GM23338 (cell line): ENCODE data around the gene SORCS3. TPM values are rescaled to one million over a fixed set of nuclear protein-coding genes. Genes with fewer than 3 reads are reported as not detected.

ENCODE experiments used
- ATAC-seq: fragments of 200-7000 bp; cut with Tn5 transposase; 3 replicates; pipeline ENCODE4 v1.9.1; 2020
- DNase-seq: peaks from one replicate; pipeline ENCODE4 v3.0.0-alpha.2; 2015; ENCODE audit warnings: low spot score
- H2AFZ ChIP-seq: fragments of 200-600 bp; sonication (generic); 2 replicates; pipeline ENCODE4 v1.8.0; 2016; ENCODE audit warnings: antibody characterized with exemption, mild to moderate bottlenecking, moderate library complexity
- H3F3A ChIP-seq: fragments of 200-600 bp; sonication (generic); replicated peaks from 2 replicates; pipeline ENCODE4 v1.8.0; 2017; ENCODE audit warnings: antibody characterized with exemption, mixed run types, low read depth
- H3K27ac ChIP-seq: fragments of 200-600 bp; sonication (generic); 2 replicates; pipeline ENCODE4 v1.6.1; 2016; ENCODE audit warnings: low read depth
- H3K27me3 ChIP-seq: fragments of 200-600 bp; sonication (generic); 2 replicates; pipeline ENCODE4 v1.8.0; 2016; ENCODE audit warnings: mild to moderate bottlenecking, mixed run types, moderate library complexity; ENCODE audit not compliant: insufficient read depth
- H3K36me3 ChIP-seq: fragments of 200-600 bp; sonication (generic); 2 replicates; pipeline ENCODE4 v1.8.0; 2016; ENCODE audit warnings: mild to moderate bottlenecking; ENCODE audit not compliant: insufficient read depth
- H3K4me1 ChIP-seq: fragments of 200-600 bp; sonication (generic); 2 replicates; pipeline ENCODE4 v1.8.0; 2016; ENCODE audit warnings: mild to moderate bottlenecking, moderate library complexity; ENCODE audit not compliant: insufficient read depth
- H3K4me2 ChIP-seq: fragments of 200-600 bp; sonication (generic); 2 replicates; pipeline ENCODE4 v1.7.1; 2017; ENCODE audit warnings: mixed run types
- H3K4me3 ChIP-seq: fragments of 200-600 bp; sonication (generic); 2 replicates; pipeline ENCODE4 v1.6.1; 2016; ENCODE audit warnings: mixed run types
- H3K79me2 ChIP-seq: fragments of 200-600 bp; sonication (generic); replicated peaks from 2 replicates; pipeline ENCODE4 v1.8.0; 2017; ENCODE audit warnings: mild to moderate bottlenecking; ENCODE audit not compliant: insufficient read depth
- H3K9me2 ChIP-seq: fragments of 200-600 bp; sonication (generic); 2 replicates; pipeline ENCODE4 v1.8.0; 2017; ENCODE audit not compliant: insufficient read depth
- H4K20me1 ChIP-seq: fragments of 200-600 bp; sonication (generic); replicated peaks from 2 replicates; pipeline ENCODE4 v1.8.0; 2017; ENCODE audit warnings: mild to moderate bottlenecking; ENCODE audit not compliant: insufficient read depth
- H3K27ac Mint-ChIP-seq: 2 replicates; pipeline ENCODE4 v1.8.0; 2020; ENCODE audit warnings: inconsistent platforms, mild to moderate bottlenecking, moderate library complexity, mixed read lengths
- H3K27me3 Mint-ChIP-seq: 3 replicates; pipeline ENCODE4 v1.8.0; 2022; ENCODE audit warnings: low read depth, mild to moderate bottlenecking, moderate library complexity, mixed read lengths, inconsistent platforms; ENCODE audit not compliant: insufficient read depth, poor library complexity
- H3K36me3 Mint-ChIP-seq: 3 replicates; pipeline ENCODE4 v1.8.0; 2021; ENCODE audit warnings: low read depth, mild to moderate bottlenecking, inconsistent platforms, moderate library complexity, mixed read lengths
- H3K4me1 Mint-ChIP-seq: 3 replicates; pipeline ENCODE4 v1.8.0; 2020; ENCODE audit warnings: mild to moderate bottlenecking, inconsistent platforms, mixed read lengths
- H3K4me3 Mint-ChIP-seq: 3 replicates; pipeline ENCODE4 v1.8.0; 2021; ENCODE audit warnings: moderate library complexity, mild to moderate bottlenecking, inconsistent platforms, mixed read lengths
- H3K9me3 Mint-ChIP-seq: 3 replicates; pipeline ENCODE4 v1.8.0; 2020; ENCODE audit warnings: moderate library complexity, mild to moderate bottlenecking, inconsistent platforms, mixed read lengths
- EZH2 ChIP-seq: fragments of 200-600 bp; sonication (generic); IDR thresholded peaks from one replicate; pipeline ENCODE4 v1.8.0; 2017; ENCODE audit warnings: antibody characterized with exemption, mild to moderate bottlenecking, low read depth; ENCODE audit not compliant: unreplicated experiment
- EZH2phosphoT487 ChIP-seq: fragments of 200-600 bp; sonication (generic); IDR thresholded peaks from one replicate; pipeline ENCODE4 v1.8.1; 2018; ENCODE audit warnings: antibody characterized with exemption; ENCODE audit not compliant: unreplicated experiment
- JUNB ChIP-seq: IDR thresholded peaks from one replicate; pipeline ENCODE4 v1.6.1; 2016; ENCODE audit warnings: antibody characterized with exemption; ENCODE audit not compliant: unreplicated experiment
- NANOG ChIP-seq: IDR thresholded peaks from 2 replicates; pipeline ENCODE4 v1.6.1; 2016; ENCODE audit warnings: antibody characterized with exemption, borderline replicate concordance
- POLR2AphosphoS5 ChIP-seq: IDR thresholded peaks from 2 replicates; pipeline ENCODE4 v1.6.1; 2016; ENCODE audit warnings: antibody characterized with exemption, low read depth
- ZNF114 ChIP-seq: fragments of 250-450 bp; sonication (Bioruptor Pico); IDR thresholded peaks from 2 replicates; pipeline ENCODE4 v1.5.0; 2020; ENCODE audit warnings: mild to moderate bottlenecking, moderate library complexity
- polyA plus RNA-seq: library from polyadenylated mRNA; unstranded; fragments of >200 nt; fragmentation: Nextera tagmentation; extraction: Ambion mirVana; gene quantifications from 2 replicates; pipeline ENCODE4 v1.2.1, GENCODE V29; 2016
- total RNA-seq: library from RNA; depleted of rRNA; stranded (reverse); fragments of >200 nt; shearing (Covaris generic); gene quantifications from 2 replicates; pipeline ENCODE4 v1.2.3, GENCODE V29; 2014
- TF ChIP-seq, protein P1 (sequence below), 2 experiments: fragments of 200-600 bp in 1 of 2; sonication (generic) in 1 of 2; conservative IDR thresholded peaks; 2 replicates each; pipeline versions ENCODE4 v1.5.1 to v1.6.1; 2016 to 2017; ENCODE audit warnings: antibody characterized with exemption in 2 of 2, low read depth in 2 of 2, mild to moderate bottlenecking in 2 of 2, moderate library complexity in 1 of 2
- TF ChIP-seq, protein P2 (sequence below): IDR thresholded peaks from one replicate; pipeline ENCODE4 v1.6.1; 2018; ENCODE audit warnings: antibody characterized with exemption; ENCODE audit not compliant: unreplicated experiment

Gene SORCS3
- total and polyA plus RNA-seq, 2 experiments from 2014 or later = 0.37 to 1.4 TPM

DNA sequence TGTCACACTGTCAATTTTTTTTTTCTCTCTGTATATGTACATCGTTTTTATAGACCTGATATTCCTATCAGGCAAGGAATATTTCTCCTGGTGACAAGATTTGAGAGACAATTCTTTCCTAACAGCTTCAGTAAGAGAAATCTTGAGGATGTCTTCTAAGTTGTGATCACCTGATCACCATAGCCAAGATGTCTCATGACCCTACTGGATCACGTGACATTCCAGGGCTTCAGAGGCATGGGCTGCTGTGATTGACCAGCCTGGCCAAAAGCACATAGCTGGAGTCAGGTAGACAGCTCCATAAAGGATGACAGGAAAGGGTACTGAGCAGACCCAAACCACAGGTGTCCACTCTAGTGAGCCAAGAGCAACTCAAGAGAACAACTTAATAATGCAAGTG lies 444.9 kb downstream of the SORCS3 start:
- DNase-seq (no peak), ATAC-seq (no peak)
- TF ChIP-seq, protein P1, sequence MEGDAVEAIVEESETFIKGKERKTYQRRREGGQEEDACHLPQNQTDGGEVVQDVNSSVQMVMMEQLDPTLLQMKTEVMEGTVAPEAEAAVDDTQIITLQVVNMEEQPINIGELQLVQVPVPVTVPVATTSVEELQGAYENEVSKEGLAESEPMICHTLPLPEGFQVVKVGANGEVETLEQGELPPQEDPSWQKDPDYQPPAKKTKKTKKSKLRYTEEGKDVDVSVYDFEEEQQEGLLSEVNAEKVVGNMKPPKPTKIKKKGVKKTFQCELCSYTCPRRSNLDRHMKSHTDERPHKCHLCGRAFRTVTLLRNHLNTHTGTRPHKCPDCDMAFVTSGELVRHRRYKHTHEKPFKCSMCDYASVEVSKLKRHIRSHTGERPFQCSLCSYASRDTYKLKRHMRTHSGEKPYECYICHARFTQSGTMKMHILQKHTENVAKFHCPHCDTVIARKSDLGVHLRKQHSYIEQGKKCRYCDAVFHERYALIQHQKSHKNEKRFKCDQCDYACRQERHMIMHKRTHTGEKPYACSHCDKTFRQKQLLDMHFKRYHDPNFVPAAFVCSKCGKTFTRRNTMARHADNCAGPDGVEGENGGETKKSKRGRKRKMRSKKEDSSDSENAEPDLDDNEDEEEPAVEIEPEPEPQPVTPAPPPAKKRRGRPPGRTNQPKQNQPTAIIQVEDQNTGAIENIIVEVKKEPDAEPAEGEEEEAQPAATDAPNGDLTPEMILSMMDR (conservative IDR thresholded peaks at IDR 0.05; ENCODE audit: low read depth in 2 of 2) = no peak
- TF ChIP-seq, protein P2, sequence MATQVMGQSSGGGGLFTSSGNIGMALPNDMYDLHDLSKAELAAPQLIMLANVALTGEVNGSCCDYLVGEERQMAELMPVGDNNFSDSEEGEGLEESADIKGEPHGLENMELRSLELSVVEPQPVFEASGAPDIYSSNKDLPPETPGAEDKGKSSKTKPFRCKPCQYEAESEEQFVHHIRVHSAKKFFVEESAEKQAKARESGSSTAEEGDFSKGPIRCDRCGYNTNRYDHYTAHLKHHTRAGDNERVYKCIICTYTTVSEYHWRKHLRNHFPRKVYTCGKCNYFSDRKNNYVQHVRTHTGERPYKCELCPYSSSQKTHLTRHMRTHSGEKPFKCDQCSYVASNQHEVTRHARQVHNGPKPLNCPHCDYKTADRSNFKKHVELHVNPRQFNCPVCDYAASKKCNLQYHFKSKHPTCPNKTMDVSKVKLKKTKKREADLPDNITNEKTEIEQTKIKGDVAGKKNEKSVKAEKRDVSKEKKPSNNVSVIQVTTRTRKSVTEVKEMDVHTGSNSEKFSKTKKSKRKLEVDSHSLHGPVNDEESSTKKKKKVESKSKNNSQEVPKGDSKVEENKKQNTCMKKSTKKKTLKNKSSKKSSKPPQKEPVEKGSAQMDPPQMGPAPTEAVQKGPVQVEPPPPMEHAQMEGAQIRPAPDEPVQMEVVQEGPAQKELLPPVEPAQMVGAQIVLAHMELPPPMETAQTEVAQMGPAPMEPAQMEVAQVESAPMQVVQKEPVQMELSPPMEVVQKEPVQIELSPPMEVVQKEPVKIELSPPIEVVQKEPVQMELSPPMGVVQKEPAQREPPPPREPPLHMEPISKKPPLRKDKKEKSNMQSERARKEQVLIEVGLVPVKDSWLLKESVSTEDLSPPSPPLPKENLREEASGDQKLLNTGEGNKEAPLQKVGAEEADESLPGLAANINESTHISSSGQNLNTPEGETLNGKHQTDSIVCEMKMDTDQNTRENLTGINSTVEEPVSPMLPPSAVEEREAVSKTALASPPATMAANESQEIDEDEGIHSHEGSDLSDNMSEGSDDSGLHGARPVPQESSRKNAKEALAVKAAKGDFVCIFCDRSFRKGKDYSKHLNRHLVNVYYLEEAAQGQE = no peak
- Mint-ChIP-seq H3K36me3 (no peaks in the 10 kb centered on the region), H3K4me1 (peaks cover 2% of the 10 kb centered on the region; the same call in 1 of the 3 replicates), H3K9me3 (no peaks in the 10 kb centered on the region), H3K27me3 (no peaks in the 10 kb centered on the region), H3K4me3 (no peak overlapping the region), H3K27ac (no peak overlapping the region)
- no peak overlapping the region for H3K4me3 ChIP-seq
- H4K20me1 ChIP-seq = no peaks in the 10 kb centered on the region
- no peaks in the 10 kb centered on the region for H3K36me3 ChIP-seq
- no peaks in the 10 kb centered on the region for H3K79me2 ChIP-seq
- H2AFZ ChIP-seq = no peak overlapping the region
- H3K9me2 ChIP-seq = peaks cover 12% of the 10 kb centered on the region
- no peak overlapping the region for H3K27ac ChIP-seq
- H3K4me1 ChIP-seq = peaks cover 4% of the 10 kb centered on the region; the same call in 1 of the 2 replicates
- no peaks in the 10 kb centered on the region for H3K27me3 ChIP-seq
- no peaks in the 10 kb centered on the region for H3F3A ChIP-seq
- H3K4me2 ChIP-seq = no peak overlapping the region

DNA sequence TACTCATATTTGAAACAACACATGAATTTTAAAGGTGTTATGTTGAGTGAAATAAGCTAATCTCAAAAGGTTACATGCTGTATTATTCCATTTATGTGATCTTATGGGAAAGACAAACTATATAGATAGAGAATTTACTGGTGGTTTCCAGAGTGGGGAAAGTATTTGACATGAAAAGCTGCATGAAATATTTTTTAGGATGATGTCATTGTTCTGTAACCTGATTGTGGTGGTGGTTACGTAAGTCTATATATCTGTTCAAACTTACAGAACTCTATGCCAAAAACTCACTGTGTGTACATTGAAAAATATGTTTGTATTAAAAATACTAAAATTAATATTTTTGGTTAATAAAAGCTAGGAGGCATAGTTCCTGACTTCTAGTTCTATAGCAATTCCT lies 453.0 kb downstream of the SORCS3 start:
- Mint-ChIP-seq H3K4me1 (no peaks in the 10 kb centered on the region), H3K36me3 (no peaks in the 10 kb centered on the region), H3K9me3 (no peaks in the 10 kb centered on the region), H3K27ac (no peak overlapping the region), H3K27me3 (peaks cover 2% of the 10 kb centered on the region), H3K4me3 (no peak overlapping the region)
- Histone ChIP-seq H2AFZ (no peak overlapping the region), H3F3A (no peaks in the 10 kb centered on the region), H3K9me2 (peaks cover 10% of the 10 kb centered on the region), H3K4me1 (no peaks in the 10 kb centered on the region), H3K36me3 (no peaks in the 10 kb centered on the region), H3K27me3 (no peaks in the 10 kb centered on the region), H4K20me1 (no peaks in the 10 kb centered on the region), H3K27ac (no peak overlapping the region), H3K79me2 (no peaks in the 10 kb centered on the region), H3K4me2 (no peak overlapping the region), H3K4me3 (no peak overlapping the region)
- ATAC-seq (no peak), DNase-seq (no peak)
- TF ChIP-seq ZNF114 (CRISPR knock-in tag) = no peak
- no peak for TF ChIP-seq JUNB
- no peak for TF ChIP-seq POLR2AphosphoS5
- no peak for TF ChIP-seq EZH2
- TF ChIP-seq, protein P1 (conservative IDR thresholded peaks at IDR 0.05; ENCODE audit: low read depth in 2 of 2) = no peak
- TF ChIP-seq, protein P2 = no peak
- TF ChIP-seq EZH2phosphoT487 = no peak
- TF ChIP-seq NANOG = no peak
